ENCODE measurements around the gene FMNL3.
A peak's percentile ranks its signal among the peaks of the same experiment; 100 is the strongest.

FMNL3 gene

DNA sequence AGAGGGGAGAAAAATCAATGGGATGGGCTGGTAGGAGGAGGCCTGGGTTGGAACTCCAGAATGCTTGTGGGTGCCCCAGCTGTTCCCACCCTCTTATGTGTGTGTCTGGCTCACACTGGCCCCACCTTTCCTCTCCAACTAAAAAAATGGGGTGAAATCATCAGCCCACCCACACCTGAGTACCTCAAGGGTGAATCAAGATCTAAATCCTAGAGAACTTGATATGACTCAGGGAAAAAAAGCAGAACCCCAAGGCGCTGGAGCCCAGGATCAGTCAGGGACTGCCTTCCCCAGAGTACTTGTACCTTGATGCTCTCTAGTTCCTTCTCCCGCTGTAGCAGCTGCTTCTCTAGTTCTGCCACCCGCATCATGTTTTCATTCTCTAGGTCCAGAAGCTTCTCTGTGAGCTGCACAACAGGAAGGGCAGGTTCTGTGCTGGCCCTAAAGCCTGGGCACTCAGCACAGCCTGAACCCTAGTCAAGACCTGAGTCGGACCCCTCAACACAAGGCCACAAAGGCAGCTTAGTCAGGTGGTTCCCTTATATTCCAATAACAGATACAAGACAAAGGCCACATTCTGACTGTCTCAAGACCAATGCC, 54.2 kb downstream of the FMNL3 start:
- no peak for DNase-seq (ENCODE audit: low read depth)

DNA sequence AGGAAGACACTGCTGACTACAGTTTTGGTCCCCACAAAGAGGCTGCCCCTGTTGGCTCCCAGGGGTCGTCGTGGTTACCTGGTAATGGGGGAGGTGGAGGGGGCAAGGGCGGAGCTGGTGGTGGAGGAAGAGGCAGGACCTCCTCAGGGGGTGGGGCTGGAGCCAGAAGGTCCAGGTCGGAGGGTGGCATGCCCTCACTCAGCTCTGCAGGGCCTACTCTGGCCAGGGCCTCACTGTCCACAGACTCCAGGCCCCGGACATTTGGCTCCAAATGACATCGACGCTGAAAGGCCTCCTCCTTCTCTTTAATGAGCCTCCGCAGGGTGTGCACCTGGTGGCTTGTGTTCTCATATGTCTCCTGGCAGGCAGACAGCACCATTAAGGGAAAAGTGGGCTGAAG, 55.4 kb downstream of the FMNL3 start:
- no peak for DNase-seq (ENCODE audit: low read depth)

DNA sequence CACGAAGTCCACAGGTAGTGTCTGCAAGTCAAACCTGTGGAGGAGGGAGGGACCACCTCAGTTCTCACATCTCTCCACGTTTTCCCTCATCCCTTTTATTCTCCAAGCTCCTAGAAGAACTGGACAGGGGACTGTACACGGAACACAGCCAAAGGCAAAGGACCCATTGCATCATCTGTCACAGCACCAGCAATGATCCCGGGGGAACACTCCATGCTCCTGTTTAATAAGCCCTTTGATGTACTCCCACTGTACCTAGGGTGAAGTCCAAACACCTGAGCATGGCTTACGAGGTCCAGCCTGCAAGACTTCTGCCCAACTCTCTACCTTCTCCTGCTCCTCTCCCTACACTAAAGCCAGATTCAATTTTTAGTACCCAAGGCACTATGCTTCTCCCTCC, 57.3 kb downstream of the FMNL3 start:
- DNase-seq (ENCODE audit: low read depth), result no peak

DNA sequence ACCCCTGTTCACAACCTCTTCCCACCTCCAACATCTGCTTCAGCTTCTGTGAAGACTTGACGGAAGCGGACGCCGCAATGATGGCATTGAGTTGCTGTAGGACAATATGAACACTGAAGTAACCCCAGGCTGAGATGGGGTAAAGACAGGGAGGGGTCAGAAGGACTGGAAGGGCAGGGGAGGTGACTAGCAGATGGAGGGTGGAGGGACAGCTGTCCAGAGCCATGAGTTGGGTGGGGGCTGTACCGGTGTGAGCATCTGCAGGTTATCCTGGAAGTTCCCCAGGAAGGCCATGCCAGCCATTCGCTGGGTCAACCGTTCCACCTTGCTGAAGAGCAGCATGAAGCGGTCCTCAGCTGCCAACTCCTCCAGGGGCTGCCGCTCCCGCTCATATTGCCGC, 57.8 kb downstream of the FMNL3 start:
- DNase-seq (ENCODE audit: low read depth), result no peak

DNA sequence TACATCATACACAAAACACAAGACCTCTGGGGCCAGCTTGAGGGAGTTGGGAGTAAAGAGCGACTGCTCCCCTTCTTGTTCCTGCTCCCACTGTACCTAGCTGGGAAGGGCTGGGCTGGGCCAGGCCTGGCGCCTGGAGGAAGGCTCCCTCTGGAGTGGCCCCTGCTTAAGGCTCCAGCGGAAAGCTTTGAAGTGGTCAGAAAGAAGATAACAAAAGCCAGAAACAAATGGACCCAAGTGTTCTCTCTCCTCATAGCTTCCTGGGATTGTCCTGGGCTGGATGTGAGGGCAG, 58.5 kb downstream of the FMNL3 start:
- no peak for DNase-seq (ENCODE audit: low read depth)

DNA sequence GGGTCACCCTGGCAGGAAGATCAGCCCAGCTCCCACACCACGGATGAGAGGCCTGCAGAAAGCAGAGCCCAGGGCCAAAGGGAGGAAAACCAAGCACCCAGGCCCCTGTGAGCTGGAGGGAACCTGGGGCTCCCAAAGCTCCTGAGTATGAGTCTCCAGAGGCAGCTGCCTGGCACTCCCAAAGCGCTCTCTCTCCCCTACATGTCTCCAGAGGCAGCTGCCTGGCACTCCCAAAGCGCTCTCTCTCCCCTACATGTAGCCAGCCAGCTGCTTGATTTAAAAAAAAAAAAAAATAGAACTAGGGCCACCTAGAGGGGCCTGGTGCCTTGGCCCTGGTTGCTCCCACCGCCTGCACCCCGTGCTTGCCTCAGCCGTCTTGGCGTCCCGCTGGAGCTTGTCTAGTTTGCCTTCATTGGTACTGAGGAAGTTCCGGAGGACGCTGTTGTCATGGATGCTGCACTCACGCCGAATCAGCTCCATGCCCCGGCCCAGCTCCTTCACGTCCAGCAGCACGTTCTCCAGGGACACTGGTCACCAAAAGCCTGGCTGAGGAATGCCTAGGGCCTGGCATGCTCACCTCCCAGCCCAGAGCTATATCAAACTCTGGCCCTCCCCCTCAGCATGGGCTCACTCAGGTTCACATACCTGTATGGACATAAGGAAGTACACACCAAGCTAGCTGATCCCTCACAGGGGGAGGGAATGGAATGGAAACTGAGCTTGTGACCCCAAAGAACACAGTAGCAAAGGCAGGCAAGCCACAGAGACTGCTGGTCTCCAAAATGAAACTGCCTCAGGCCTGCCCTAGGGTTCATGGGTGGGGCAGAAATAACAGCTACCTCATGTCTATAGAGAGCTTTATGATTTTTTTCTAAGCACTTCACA, 59.1 kb downstream of the FMNL3 start:
- no peak for DNase-seq (ENCODE audit: low read depth)

DNA sequence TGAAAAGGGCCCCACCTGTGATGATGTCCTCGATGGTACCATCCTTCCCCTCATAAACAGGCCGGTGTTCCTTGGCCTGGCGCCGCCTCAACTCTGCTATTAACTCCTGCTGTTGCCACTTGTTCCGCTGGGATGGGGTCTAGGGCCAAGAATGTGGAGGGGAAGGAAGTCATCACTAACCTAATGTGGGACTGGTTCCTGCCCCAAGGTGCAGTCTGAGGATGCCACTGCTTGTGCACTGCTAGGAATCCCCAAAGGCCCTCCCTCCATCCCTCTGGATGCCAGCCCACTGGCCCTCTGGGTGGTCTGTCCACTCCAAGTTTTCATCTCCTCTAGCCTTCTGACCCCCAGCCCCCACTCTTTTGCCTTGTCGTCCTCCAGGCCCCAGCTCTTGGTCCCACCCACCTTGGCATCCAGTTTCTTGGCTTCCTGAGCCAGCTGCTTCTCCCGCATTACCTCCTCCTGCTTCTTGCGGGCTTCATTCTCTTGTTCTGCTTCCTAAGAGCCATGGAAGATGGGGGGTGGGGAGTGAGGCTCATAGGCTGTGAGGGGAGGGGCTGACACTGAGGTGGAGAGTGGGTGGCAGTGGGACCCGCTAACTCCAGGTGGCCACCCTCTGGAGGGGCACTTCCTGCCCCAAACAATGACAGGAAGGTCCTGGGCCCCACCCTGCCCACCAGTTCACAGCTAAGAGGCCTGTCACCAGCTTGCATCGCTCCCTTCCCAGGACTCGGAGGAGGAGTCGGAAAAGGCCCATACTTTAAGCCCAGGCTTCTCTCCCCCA, 60.1 kb downstream of the FMNL3 start:
- DNase-seq (ENCODE audit: low read depth), result no peak

DNA sequence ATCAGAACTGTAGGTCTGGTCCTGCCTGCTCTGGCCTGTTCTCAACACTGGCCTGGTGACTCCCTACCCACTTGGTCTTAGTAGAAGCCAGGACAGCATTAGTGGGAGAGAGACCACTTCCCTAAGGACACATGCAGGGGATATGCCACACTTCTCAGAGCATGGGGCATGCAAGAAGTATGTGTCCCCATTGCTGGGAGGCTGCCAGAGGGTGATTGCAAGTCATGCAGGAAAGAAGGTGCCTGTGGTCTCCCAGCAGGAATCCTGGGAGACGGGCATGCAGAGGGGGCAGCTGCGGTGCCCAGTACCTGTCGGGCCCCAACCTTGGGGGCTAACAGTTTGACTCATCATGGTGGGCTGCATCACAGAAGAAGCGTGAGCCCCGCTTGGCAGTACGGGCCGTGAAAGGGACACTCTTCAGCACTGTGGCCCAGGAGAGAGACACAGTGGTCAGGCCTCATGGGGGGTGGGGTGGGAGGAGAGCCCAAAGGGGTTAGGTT, 60.8 kb downstream of the FMNL3 start:
- no peak for DNase-seq (ENCODE audit: low read depth)

DNA sequence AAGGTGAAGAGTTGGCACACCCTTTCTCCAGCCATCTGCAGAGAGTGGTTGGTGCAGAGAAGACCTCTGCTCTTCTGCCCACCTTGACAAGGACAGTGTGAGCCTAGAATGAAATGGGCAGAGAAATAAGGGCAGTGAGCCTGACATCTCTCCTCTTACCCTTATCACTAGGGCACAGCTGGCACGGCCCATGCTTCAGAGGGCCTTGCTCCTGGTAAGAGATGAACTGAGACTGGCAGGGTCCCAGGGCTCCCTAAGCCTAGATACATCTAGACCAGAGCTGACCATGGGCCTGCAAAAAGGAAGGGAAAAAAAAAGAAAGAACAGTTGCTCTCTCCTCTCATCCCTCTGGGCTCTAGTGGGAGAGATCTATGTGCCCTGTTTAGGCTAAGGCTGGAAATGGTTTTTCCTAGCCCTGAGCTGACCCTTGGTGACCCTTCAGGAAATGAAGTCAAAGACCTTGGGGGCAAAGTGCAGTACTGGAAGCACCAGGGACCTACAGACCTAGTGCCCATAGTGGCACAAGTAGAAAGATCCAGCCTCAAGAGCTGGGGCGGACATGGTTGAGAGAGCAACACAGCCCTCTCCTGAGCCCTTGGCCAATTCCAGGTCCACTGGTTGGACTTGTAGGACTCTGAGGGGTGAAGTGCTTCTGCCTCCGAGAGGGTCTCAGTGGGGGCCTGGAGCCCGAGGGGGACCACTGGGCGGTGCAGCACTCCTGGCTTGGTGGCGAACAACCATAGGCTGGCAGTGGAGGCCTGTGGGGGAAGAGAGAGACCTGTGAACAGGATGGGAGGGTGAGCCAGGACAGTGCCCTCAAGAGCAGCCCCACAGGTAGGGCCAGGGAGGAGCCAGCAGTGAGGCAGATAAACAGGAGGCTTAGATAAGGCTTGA, 61.8 kb downstream of the FMNL3 start:
- no peak for DNase-seq (ENCODE audit: low read depth)

DNA sequence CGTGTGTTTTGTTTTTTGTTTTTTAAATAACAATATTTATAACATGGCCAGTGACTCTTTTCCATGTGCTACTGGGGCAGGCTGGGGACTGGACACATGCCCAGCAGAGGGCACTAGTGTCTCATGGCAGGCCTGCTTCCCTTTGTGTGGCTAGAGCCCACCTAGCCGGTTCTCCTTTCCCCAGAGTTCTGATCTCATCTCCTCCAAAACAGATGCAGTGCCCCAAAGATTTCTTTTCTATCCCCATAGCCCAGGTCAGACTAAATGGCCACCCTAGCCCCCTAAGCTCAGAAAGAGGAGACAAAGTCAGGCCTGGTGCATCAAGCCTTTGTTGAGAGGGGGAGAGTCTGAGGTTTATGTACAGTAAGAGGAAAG, 62.6 kb downstream of the FMNL3 start:
- DNase-seq (ENCODE audit: low read depth), result peak; percentile 68

DNA sequence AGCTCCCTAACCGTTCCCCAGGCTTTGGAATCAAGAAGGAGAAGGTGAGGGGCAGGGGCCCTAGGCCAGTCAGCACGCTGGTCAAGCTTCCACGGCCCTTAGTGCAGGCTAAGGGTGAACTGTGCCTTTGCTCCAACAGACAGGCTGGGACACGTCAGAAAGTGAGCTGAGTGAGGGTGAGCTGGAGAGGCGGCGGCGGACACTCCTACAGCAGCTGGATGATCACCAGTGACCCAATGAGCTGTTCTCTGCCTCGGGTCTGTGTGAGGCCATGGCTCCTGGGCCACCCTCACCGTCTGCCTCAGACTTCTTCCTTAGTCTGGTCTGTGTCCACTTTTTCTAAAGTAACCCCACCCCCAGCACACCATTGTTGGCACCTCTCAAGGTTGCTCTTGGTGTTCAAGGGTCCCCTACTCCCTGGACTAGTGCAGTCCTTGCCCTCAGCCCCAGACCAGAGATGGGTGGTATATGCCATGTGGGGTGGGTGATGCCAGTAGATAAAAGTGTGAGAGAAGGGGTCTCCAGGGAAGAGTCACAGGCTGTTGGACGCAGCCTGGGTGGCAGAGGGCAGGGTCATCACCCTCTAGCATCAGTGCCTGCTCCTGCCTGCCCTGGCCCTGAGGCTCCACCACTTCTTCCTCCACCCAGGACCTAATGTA, 63.1 kb downstream of the FMNL3 start:
- DNase-seq (ENCODE audit: low read depth), result no peak

DNA sequence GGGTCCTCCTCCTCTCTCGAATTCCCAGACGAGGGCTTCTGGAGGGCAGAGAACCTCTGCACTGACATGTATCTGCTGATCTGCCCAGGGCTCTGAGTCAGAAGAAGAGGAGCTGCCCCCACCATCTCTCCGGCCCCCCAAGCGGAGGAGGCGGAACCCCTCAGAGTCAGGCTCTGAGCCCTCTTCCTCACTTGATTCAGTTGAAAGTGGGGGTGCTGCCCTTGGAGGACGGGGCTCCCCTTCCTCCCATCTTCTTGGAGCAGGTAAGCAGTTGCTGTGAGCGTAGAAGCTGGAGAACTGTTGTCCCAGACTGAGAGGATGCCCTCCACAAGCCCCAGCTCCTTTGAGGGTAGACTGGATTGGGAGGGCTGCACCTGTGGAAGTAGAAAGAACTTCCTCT, 64.1 kb downstream of the FMNL3 start:
- DNase-seq (ENCODE audit: low read depth), result no peak

DNA sequence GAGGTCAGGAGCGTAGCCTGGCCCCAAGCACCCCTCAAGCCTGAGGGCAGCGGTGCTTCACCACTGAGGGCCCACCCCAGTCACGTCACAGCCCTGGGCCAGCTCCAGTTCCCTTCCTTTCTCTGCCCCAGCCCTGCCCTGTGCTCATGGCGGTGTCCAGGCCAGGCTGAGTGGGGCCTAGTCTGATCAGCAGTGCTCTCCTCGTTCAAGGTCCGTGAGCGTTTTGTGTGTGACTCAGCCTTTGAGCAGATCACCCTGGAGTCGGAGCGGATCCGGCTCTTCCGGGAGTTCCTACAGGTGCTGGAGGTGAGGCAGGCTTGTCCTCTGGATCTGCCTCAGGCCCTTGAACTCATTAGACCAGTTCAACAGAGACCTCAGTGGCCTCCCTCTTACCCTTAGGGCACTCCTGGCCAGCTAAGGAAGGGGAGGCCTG, 64.8 kb downstream of the FMNL3 start:
- DNase-seq (ENCODE audit: low read depth), result no peak

DNA sequence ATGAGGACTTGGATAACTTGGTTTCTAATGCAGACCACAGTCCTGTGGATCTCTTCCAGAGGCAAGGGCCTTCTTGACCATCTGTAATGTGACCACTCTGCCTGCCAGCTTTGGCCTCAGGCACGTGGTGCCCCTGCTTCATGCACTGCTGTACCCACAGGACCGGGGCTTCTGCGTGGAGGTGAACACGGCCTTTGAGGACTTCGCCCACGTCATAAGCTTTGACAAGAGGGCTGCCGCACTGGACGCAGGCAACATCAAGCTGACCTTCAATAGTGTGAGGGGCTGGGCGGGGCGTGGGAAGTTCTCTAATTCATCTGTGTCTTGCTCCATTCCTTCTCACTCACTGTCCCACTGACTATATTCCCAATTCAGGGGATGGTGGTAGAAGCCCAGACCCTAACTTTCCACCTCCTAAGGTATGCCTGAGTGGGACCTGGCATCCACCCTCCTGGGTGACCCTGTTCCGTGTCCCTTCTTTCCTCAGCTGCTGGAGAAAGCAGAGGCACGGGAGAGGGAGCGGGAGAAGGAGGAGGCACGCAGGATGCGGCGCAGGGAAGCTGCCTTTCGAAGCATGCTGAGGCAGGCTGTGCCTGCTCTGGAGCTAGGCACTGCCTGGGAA, 65.3 kb downstream of the FMNL3 start:
- DNase-seq (ENCODE audit: low read depth), result no peak

DNA sequence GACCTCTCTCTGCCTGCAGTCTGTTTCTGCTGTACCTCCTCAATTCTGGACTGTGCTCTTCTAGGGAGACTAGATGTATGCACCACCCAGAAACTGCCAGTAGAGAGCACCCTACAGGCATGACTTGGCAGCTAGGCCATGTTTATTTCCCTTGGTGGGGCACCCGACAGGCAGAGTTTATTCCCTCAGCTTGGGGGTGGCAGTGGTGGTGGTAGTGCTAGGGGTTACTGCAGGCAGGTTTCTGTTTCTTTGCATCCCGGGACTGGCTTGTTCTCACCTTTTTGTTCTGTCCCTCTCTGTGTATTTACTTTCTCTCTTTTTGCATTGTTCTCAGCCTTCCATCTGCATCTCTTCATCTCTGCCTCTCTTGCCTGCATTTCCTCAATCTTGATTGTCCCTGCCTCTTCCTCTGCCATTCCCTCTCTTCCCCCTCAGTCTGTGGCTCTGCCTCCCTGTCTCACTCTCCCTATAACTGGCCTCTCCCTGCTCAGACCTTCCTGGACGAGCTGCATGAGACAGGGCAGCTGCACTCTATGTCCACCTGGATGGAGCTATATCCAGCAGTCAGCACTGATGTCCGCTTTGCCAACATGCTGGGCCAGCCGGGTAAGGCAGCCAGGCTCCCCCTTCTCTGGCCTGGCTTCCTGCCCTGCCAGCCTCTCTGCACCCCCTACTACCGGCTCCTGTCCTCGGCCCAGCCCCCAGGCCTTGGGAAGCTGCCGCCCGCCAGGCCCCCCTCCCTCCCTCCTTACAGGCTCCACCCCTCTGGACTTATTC, 70.0 kb downstream of the FMNL3 start:
- DNase-seq (ENCODE audit: low read depth), result no peak

DNA sequence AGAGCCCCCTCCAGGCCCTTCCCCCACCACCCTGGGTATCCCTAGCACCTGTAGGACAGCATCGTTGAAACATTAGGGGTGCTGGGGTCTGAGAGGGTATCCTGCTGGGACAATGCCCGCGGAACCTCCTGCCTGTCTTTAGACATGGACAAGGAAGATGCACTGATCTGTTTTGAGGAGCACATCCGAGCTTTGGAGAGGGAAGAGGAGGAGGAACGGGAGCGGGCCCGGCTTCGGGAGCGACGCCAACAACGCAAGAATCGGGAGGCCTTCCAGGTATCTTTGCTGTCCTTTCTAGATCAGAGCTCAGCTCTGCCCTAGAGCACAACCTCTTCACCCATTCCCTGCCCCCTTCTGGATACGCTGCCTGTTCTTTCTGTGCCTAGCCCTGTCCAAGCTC, 70.6 kb downstream of the FMNL3 start:
- no peak for DNase-seq (ENCODE audit: low read depth)

DNA sequence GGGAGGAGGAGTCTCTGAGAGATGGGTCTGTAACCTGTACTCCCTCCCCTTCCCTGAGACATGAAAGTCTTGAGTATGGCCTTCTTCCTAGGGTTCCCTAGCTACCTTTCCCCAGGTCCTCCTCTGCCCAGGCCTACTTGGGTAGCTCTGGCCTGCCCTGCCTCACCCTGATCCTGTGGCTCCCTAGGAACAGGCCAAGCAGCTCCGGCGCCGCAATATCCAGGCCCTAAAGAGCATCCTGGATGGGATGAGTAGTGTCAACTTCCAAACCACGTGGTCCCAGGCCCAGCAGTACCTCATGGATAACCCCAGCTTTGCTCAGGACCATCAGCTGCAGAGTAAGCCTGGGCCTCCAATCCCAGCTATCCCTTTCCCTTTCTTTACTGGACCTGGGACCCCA, 71.5 kb downstream of the FMNL3 start:
- no peak for DNase-seq (ENCODE audit: low read depth)

DNA sequence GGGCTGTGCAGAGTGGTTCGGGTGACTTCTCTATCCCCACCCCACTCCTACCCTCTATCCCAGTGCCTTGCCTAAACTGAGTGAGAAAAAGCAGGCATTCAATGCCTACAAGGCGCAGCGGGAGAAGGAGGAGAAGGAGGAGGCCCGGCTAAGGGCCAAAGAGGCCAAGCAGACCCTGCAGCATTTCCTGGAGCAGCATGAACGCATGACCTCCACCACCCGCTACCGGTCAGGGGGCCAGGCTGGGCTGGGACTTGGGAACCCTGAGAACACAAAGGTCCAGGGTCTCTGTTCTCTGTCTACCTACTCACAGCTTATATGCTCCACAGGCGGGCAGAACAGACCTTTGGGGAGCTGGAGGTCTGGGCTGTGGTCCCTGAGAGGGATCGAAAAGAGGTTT, 72.2 kb downstream of the FMNL3 start:
- no peak for DNase-seq (ENCODE audit: low read depth)

DNA sequence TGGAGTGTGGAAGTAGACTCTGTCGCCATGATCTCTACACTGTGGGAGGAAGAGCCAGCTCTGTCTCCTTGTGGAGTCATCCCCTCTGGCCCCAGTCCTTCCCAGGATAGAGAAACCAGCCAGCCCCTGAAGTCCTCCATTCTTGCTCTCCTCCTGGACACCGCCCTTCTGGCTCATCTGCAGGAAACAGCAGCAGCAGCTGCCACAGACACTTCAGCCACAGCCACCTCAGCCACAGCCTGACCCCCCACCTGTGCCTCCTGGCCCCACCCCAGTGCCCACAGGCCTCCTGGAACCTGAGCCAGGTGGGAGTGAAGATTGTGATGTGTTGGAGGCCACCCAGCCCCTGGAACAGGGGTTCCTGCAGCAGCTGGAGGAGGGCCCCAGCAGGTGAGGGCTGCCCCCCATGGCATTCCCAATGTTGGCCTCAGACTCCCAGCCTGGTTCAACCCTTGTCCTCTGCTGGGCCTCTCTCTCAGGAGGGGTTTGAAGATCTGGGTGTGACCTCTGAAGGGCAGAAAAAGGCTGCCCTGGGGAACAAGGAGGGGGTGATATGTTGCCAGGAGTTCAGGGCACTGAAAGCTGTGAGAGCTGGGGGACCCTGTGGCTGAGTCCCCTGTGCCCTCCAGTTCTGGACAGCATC, 73.4 kb downstream of the FMNL3 start:
- DNase-seq (ENCODE audit: low read depth), result no peak
